Lower lobe of right lung (tissue), 2 donors: ENCODE data around the gene DTL. TPM values are rescaled to one million over a fixed set of nuclear protein-coding genes. Genes with fewer than 3 reads are reported as not detected.
"Not testable (repeated sequence)": the region's sequence is repeated elsewhere in the genome, so short reads cannot be mapped to it uniquely, and the experiment has no call there.

Source experiments
- ATAC-seq, 2 donors: fragments of 200-7000 bp; cut with Tn5 transposase; one replicate each; pipeline ENCODE4 v1.9.1; 2020 to 2022; ENCODE audit warnings: mild to moderate bottlenecking in 2 of 2, moderate library complexity in 2 of 2
- DNase-seq: peaks from one replicate; pipeline ENCODE4 v3.0.0-alpha.2; 2020
- H3K27ac ChIP-seq: fragments of 200-600 bp; one replicate; pipeline ENCODE4 v1.8.0; 2022
- H3K27me3 ChIP-seq: fragments of 200-600 bp; one replicate; pipeline ENCODE4 v1.8.0; 2022; ENCODE audit warnings: low read depth
- H3K36me3 ChIP-seq: fragments of 200-600 bp; one replicate; pipeline ENCODE4 v1.8.0; 2022; ENCODE audit warnings: mild to moderate bottlenecking
- H3K4me1 ChIP-seq: fragments of 200-600 bp; one replicate; pipeline ENCODE4 v1.8.0; 2022
- H3K4me3 ChIP-seq: fragments of 200-600 bp; one replicate; pipeline ENCODE4 v1.8.0; 2022; ENCODE audit warnings: mild to moderate bottlenecking
- H3K9me3 ChIP-seq: fragments of 200-600 bp; one replicate; pipeline ENCODE4 v1.8.0; 2022
- CTCF ChIP-seq: fragments of 200-600 bp; IDR thresholded peaks from one replicate; pipeline ENCODE4 v1.8.0; 2022; ENCODE audit warnings: antibody characterized with exemption, mild to moderate bottlenecking
- intact Hi-C: fragments of 100-400 bp; cut with DNase I; formaldehyde crosslinking; loops from one replicate; pipeline ENCODE4 v1.11.0; 2022
- long read RNA-seq: library from polyadenylated mRNA; unstranded; transcript quantifications from one replicate; pipeline ENCODE4 v2.0.0, GENCODE V29; 2021
- total RNA-seq: library from RNA; stranded (reverse); fragmentation: NEBNext Ultra II Directional; extraction: Animal tissue kit (Norgen Biotek cat#: 25700); gene quantifications from one replicate; pipeline ENCODE4 v1.2.1, GENCODE V29; 2021
- donor health status: DM: no; HTN: yes; CAD: no; lungs with severe emphysema.

Gene DTL
- 3.9 TPM for total RNA-seq
- long read RNA-seq, partial matches to known transcripts, result 2 of 3 reads
- long read RNA-seq, other reads (novel, unspliced or antisense), result 1 of 3 reads

GRCh38 chr1:212035123-212035834 is at the start of gene DTL, which contains the start of gene INTS7:
Gene DTL, plus strand, starts transcription at chr1:212035748. Its CDS starts 143 bp downstream, at chr1:212035891.
Gene INTS7, minus strand, starts transcription at chr1:212035557. Its CDS starts 120 bp downstream, at chr1:212035437.
- Histone ChIP-seq H3K9me3 (no peaks in the 10 kb centered on the region), H3K27ac (peak within 1 kb of the TSS; percentile 78), H3K4me3 (peak within 1 kb of the TSS; percentile 66), H3K27me3 (no peaks in the 10 kb centered on the region), H3K4me1 (peaks cover 34% of the 10 kb centered on the region), H3K36me3 (no peaks in the 10 kb centered on the region)
- DNase-seq (peak; percentile 99), ATAC-seq (peak; percentile 99)
- TF ChIP-seq CTCF, result peak; percentile 92
- intact Hi-C loops, result no loop called here

GRCh38 chr1:211986628-211987254 is 48.8 kb upstream of the DTL start:
- no peak overlapping the region for H3K4me3 ChIP-seq
- no peaks in the 10 kb centered on the region for H3K4me1 ChIP-seq
- H3K36me3 ChIP-seq, result peaks cover 24% of the 10 kb centered on the region
- H3K27ac ChIP-seq, result no peak overlapping the region
- TF ChIP-seq CTCF, result no peak
- no peaks in the 10 kb centered on the region for H3K9me3 ChIP-seq
- ATAC-seq (no peak), DNase-seq (no peak)
- intact Hi-C loops, result no loop called here
- no peaks in the 10 kb centered on the region for H3K27me3 ChIP-seq

- Histone ChIP-seq H3K4me1 (no peaks in the 10 kb centered on the region), H3K27me3 (no peaks in the 10 kb centered on the region), H3K36me3 (peaks cover 14% of the 10 kb centered on the region), H3K27ac (no peak overlapping the region), H3K9me3 (no peaks in the 10 kb centered on the region), H3K4me3 (no peak overlapping the region)
- DNase-seq (no peak), ATAC-seq (no peak)
- intact Hi-C loops, result no loop called here
- no peak for TF ChIP-seq CTCF
These were observed 43.9 kb upstream of the DTL start for GRCh38 chr1:211991695-211992094.

- DNase-seq, H3K4me1 ChIP-seq, ATAC-seq, H3K4me3 ChIP-seq, H3K36me3 ChIP-seq, H3K27me3 ChIP-seq, H3K9me3 ChIP-seq, intact Hi-C loops, H3K27ac ChIP-seq: not testable (repeated sequence)
These were observed 38.1 kb upstream of the DTL start for GRCh38 chr1:211997426-211997825.

GRCh38 chr1:212002536-212002935 is 33.0 kb upstream of the DTL start:
- Histone ChIP-seq H3K4me1 (no peaks in the 10 kb centered on the region), H3K36me3 (peaks cover 28% of the 10 kb centered on the region), H3K27ac (no peak overlapping the region), H3K27me3 (no peaks in the 10 kb centered on the region), H3K9me3 (no peaks in the 10 kb centered on the region), H3K4me3 (no peak overlapping the region)
- ATAC-seq (no peak), DNase-seq (no peak)
- TF ChIP-seq CTCF, result no peak
- intact Hi-C loops, result no loop called here
